Panc1 (cell line): ENCODE measurements around the gene PARVB. TPM values are rescaled to one million over a fixed set of nuclear protein-coding genes. Genes with fewer than 3 reads are reported as not detected.

Source experiments
- ATAC-seq: fragments of 200-7000 bp; cut with Tn5 transposase; 2 replicates; pipeline ENCODE4 v1.9.1; 2020; ENCODE audit warnings: mild to moderate bottlenecking, moderate library complexity
- BruUV-seq: library from RNA; stranded (reverse); fragments of 400-500 nt; replicated peaks from 2 replicates; lab custom pipeline; 2021; lab: Mats Ljungman, UMichigan
- CTCF ChIA-PET: fragments of 300-600 bp; sonication (Branson Sonifier 250); formaldehyde crosslinking; loops from one replicate; lab custom pipeline; 2022; ENCODE audit warnings: antibody characterized with exemption; lab: Charles Lee
- POLR2A ChIA-PET: fragments of 300-600 bp; sonication (Branson Sonifier 250); formaldehyde crosslinking; loops from one replicate; lab custom pipeline; 2022; ENCODE audit warnings: antibody characterized with exemption; lab: Charles Lee
- DNase-seq: peaks from one replicate; pipeline ENCODE4 v3.0.0-alpha.2; 2010; ENCODE audit warnings: low read depth, low spot score
- H3K27ac ChIP-seq: 2 replicates; pipeline ENCODE4 v1.5.1; 2011; ENCODE audit warnings: mild to moderate bottlenecking, low read length, inconsistent platforms
- H3K27me3 ChIP-seq: fragments of 200-500 bp; sonication (Bioruptor generic); 2 replicates; pipeline ENCODE4 v1.6.0; 2014; ENCODE audit warnings: low read length, inconsistent platforms; ENCODE audit not compliant: control insufficient read depth, insufficient read depth
- H3K36me3 ChIP-seq: fragments of 200-500 bp; sonication (Bioruptor generic); 2 replicates; pipeline ENCODE4 v1.5.1; 2014; ENCODE audit warnings: inconsistent platforms, mild to moderate bottlenecking, low read length, moderate library complexity; ENCODE audit not compliant: control insufficient read depth, insufficient read depth
- H3K4me1 ChIP-seq: 2 replicates; pipeline ENCODE4 v1.5.1; 2011; ENCODE audit warnings: inconsistent platforms, mild to moderate bottlenecking, low read length, moderate library complexity; ENCODE audit not compliant: control insufficient read depth, insufficient read depth
- H3K4me3 ChIP-seq, 2 experiments: 2 replicates each; pipeline ENCODE4 v1.5.1; 2011 to 2012; ENCODE audit warnings: low read depth in 2 of 2, low read length in 2 of 2, mild to moderate bottlenecking in 2 of 2, inconsistent platforms in 1 of 2, moderate library complexity in 1 of 2
- H3K9me3 ChIP-seq: fragments of 200-500 bp; sonication (Bioruptor generic); 2 replicates; pipeline ENCODE4 v1.5.1; 2014; ENCODE audit warnings: low read depth, mild to moderate bottlenecking, inconsistent platforms, low read length, moderate library complexity; ENCODE audit not compliant: control insufficient read depth, insufficient read depth
- POLR2AphosphoS5 ChIP-seq: IDR thresholded peaks from 2 replicates; pipeline ENCODE4 v1.6.1; 2012; ENCODE audit warnings: mild to moderate bottlenecking, low read depth, low read length, moderate library complexity
- SIN3A ChIP-seq: IDR thresholded peaks from 2 replicates; pipeline ENCODE4 v1.6.1; 2012; ENCODE audit warnings: low read depth, mild to moderate bottlenecking, low read length, moderate library complexity, borderline replicate concordance; ENCODE audit not compliant: insufficient read depth
- TCF7L2 ChIP-seq: IDR thresholded peaks from 2 replicates; pipeline ENCODE4 v1.6.1; 2011; ENCODE audit warnings: mild to moderate bottlenecking, low read depth, low read length, inconsistent platforms
- in situ Hi-C: cut with HindIII; loops from 2 replicates; pipeline ENCODE4 v1.10.0; 2016; ENCODE audit warnings: low sequenced_read_pairs, low pct_unique_long_range_greater_than_20kb
- intact Hi-C: fragments of 100-400 bp; cut with micrococcal nuclease; formaldehyde crosslinking; loops from one replicate; pipeline ENCODE4 v1.10.0; 2022; ENCODE audit not compliant: unreplicated experiment
- total RNA-seq: library from RNA; stranded (reverse); gene quantifications from one replicate; pipeline ENCODE4 v1.2.1, GENCODE V29; 2021; ENCODE audit not compliant: unreplicated experiment
- TF ChIP-seq, protein P1 (sequence below): fragments of 450-650 bp; IDR thresholded peaks from 2 replicates; pipeline ENCODE4 v1.5.1; 2017; ENCODE audit warnings: mild to moderate bottlenecking
- TF ChIP-seq, protein P2 (sequence below), 2 experiments: IDR thresholded peaks; 2 replicates each; pipeline ENCODE4 v1.6.1; 2011 to 2012; ENCODE audit warnings: low read depth in 2 of 2, control low read depth in 1 of 2, low read length in 1 of 2, mild to moderate bottlenecking in 1 of 2, moderate library complexity in 1 of 2; ENCODE audit not compliant: insufficient read depth in 1 of 2

Gene PARVB
- total RNA-seq, 1 experiment from 2014 or later, result 28.1 TPM

DNA sequence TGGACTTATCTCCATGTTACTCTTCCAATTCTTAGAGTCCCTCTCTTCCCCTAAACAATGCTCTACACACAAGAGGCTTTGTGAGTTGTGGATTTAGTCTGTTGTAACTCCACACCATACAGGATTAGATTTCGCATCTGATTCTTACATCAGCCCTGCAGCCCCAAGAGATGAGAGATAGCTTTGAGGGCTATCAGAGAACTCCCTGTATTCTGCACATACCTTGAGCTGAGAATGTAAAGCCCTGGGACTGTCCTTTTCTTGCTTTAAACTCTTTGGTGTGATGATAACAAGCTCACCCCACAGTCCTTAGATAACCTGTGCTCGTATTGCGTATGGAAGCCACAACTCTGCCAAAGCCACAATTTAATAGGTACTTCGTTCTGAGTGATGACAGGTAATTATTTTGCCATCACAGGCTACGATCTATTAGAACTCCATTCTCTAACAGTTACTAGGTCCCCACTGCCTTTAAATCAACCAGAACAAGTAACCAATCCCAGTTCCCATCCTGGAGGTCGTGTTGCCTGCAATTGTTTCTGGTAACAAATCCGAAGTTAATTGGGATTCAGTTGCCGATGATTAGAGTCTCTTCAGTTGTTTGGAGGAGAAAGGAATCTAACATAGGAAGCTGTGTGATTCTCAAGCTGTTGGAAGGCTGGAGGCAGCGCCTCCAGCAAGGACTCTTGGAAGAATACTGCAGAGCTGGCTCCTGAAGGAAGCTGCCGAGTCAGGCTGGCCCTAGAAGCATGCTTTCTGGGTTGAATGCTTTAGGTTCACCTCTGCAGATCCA lies 155.3 kb downstream of the PARVB start:
- no TSS peak for BruUV-seq
- POLR2A ChIA-PET, result no interaction called here
- CTCF ChIA-PET, result no interaction called here

DNA sequence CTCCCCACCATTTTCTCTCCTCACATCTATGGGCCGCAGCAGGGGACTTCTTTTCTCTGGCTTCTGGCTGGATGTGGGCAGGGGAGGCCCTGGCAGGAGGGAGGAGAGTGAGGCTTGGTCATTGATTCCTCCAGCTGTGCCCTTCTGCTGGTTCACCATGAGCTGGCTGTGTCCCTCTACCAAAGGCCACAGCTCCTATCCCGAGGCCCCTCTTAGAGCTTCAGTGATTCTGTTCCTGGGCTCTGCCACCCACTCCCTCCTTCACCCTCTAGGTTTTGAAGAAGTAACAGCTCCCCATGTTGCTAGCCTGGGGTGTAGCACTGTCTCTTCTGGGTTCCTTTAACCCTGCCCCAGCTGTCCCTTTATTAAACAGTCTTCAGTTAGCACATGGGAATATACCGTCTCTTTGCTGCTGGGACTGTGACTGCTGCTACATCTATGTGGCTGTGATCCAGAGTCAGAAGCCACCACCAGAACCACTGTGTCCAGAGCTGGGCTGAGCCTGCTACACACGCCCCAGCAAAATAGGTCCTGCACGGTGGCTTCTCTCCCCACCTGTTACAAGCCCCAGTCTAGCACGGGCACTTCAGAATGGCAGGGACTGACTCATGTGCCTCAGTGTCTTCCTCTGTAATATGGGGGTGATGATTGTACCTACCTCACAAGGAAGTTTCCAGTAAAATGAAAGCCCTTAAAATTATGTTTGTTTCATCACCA lies 156.0 kb downstream of the PARVB start:
- intact Hi-C loops (no loop called here), in situ Hi-C loops (no loop called here)
- TF ChIP-seq, protein P1, sequence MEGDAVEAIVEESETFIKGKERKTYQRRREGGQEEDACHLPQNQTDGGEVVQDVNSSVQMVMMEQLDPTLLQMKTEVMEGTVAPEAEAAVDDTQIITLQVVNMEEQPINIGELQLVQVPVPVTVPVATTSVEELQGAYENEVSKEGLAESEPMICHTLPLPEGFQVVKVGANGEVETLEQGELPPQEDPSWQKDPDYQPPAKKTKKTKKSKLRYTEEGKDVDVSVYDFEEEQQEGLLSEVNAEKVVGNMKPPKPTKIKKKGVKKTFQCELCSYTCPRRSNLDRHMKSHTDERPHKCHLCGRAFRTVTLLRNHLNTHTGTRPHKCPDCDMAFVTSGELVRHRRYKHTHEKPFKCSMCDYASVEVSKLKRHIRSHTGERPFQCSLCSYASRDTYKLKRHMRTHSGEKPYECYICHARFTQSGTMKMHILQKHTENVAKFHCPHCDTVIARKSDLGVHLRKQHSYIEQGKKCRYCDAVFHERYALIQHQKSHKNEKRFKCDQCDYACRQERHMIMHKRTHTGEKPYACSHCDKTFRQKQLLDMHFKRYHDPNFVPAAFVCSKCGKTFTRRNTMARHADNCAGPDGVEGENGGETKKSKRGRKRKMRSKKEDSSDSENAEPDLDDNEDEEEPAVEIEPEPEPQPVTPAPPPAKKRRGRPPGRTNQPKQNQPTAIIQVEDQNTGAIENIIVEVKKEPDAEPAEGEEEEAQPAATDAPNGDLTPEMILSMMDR, result no peak
- TF ChIP-seq TCF7L2, result no peak
- no peak for TF ChIP-seq SIN3A
- TF ChIP-seq POLR2AphosphoS5, result no peak
- TF ChIP-seq, protein P2, sequence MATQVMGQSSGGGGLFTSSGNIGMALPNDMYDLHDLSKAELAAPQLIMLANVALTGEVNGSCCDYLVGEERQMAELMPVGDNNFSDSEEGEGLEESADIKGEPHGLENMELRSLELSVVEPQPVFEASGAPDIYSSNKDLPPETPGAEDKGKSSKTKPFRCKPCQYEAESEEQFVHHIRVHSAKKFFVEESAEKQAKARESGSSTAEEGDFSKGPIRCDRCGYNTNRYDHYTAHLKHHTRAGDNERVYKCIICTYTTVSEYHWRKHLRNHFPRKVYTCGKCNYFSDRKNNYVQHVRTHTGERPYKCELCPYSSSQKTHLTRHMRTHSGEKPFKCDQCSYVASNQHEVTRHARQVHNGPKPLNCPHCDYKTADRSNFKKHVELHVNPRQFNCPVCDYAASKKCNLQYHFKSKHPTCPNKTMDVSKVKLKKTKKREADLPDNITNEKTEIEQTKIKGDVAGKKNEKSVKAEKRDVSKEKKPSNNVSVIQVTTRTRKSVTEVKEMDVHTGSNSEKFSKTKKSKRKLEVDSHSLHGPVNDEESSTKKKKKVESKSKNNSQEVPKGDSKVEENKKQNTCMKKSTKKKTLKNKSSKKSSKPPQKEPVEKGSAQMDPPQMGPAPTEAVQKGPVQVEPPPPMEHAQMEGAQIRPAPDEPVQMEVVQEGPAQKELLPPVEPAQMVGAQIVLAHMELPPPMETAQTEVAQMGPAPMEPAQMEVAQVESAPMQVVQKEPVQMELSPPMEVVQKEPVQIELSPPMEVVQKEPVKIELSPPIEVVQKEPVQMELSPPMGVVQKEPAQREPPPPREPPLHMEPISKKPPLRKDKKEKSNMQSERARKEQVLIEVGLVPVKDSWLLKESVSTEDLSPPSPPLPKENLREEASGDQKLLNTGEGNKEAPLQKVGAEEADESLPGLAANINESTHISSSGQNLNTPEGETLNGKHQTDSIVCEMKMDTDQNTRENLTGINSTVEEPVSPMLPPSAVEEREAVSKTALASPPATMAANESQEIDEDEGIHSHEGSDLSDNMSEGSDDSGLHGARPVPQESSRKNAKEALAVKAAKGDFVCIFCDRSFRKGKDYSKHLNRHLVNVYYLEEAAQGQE (IDR thresholded peaks at IDR 0.05; ENCODE audit: insufficient read depth in 1 of 2, low read depth in 2 of 2, low read length in 1 of 2), result no peak
- H3K4me3 ChIP-seq, result no peak overlapping the region
- DNase-seq (no peak), ATAC-seq (no peak; the same call in 1 of the 2 replicates)
- H3K9me3 ChIP-seq, result no peaks in the 10 kb centered on the region
- CTCF ChIA-PET, result no interaction called here
- no peaks in the 10 kb centered on the region for H3K27me3 ChIP-seq
- no TSS peak for BruUV-seq
- no peak overlapping the region for H3K27ac ChIP-seq
- H3K4me1 ChIP-seq, result no peaks in the 10 kb centered on the region
- POLR2A ChIA-PET, result no interaction called here
- H3K36me3 ChIP-seq, result no peaks in the 10 kb centered on the region

More for the DNA sequence above, 155.3 kb downstream of the PARVB start:
- H3K27ac ChIP-seq, result no peak overlapping the region
- no peaks in the 10 kb centered on the region for H3K9me3 ChIP-seq
- ATAC-seq (no peak), DNase-seq (no peak)
- intact Hi-C loops, result no loop called here
- in situ Hi-C loops, result no loop called here
- no peaks in the 10 kb centered on the region for H3K4me1 ChIP-seq
- no peaks in the 10 kb centered on the region for H3K36me3 ChIP-seq
- TF ChIP-seq, protein P1, result no peak
- no peak for TF ChIP-seq TCF7L2
- no peak for TF ChIP-seq SIN3A
- no peak for TF ChIP-seq POLR2AphosphoS5
- TF ChIP-seq, protein P2 (IDR thresholded peaks at IDR 0.05; ENCODE audit: insufficient read depth in 1 of 2, low read depth in 2 of 2, low read length in 1 of 2), result no peak
- H3K4me3 ChIP-seq, result no peak overlapping the region
- no peaks in the 10 kb centered on the region for H3K27me3 ChIP-seq
